HepG2 (cell line): Measurements from ENCODE around the gene OST4. TPM values are rescaled to one million over a fixed set of nuclear protein-coding genes. Genes with fewer than 3 reads are reported as not detected.

ENCODE experiments used
- ATAC-seq: fragments of 200-7000 bp; cut with Tn5 transposase; 3 replicates; pipeline ENCODE4 v1.9.1; 2020; ENCODE audit warnings: mild to moderate bottlenecking, moderate library complexity
- BruUV-seq: library from RNA; stranded (reverse); fragments of 400-500 nt; replicated peaks from 2 replicates; lab custom pipeline; 2021; lab: Mats Ljungman, UMichigan
- CTCF ChIA-PET: fragments of 300-600 bp; formaldehyde crosslinking; extraction: SDS; loops from one replicate; lab custom pipeline; 2021; ENCODE audit warnings: low total read pairs, inconsistent platforms, low intra/inter-chr PET ratio; lab: Yijun Ruan, JAX
- POLR2A ChIA-PET: fragments of 350-600 bp; sonication (Branson Sonifier 250); formaldehyde crosslinking; loops from one replicate; lab custom pipeline; 2020; ENCODE audit warnings: antibody characterized with exemption, inconsistent platforms; lab: Yijun Ruan, JAX
- DNase-seq: peaks from one replicate; pipeline ENCODE4 v3.0.0-alpha.2; 2015; ENCODE audit warnings: low spot score
- FAIRE-seq: peaks from 3 replicates; lab custom pipeline; 2011; peaks lifted over from hg19 to GRCh38; lab: Jason Lieb, UNC
- H2AFZ ChIP-seq: one replicate; pipeline ENCODE4 v1.6.1; 2011; ENCODE audit warnings: low read length, inconsistent platforms
- H3K27ac ChIP-seq: fragments of 300-600 bp; 3 replicates; pipeline ENCODE4 v1.8.0; 2011; ENCODE audit warnings: mixed run types, mild to moderate bottlenecking, mixed read lengths, low read length, inconsistent platforms; ENCODE audit not compliant: insufficient read depth; ENCODE audit errors: extremely low read length
- H3K27me3 ChIP-seq, 2 experiments: fragments of 200-600 bp in 1 of 2; 2 replicates in 1 of 2; 3 replicates in 1 of 2; pipeline versions ENCODE4 v1.6.0 to v1.8.0; 2011; ENCODE audit warnings: low read length in 2 of 2, mild to moderate bottlenecking in 2 of 2, moderate library complexity in 2 of 2, inconsistent platforms in 1 of 2; ENCODE audit not compliant: insufficient read depth in 2 of 2, control insufficient read depth in 1 of 2
- H3K36me3 ChIP-seq, 2 experiments: fragments of 200-600 bp in 1 of 2; replicated peaks in 1 of 2; 2 replicates in 1 of 2; 3 replicates in 1 of 2; pipeline versions ENCODE4 v1.5.1 to v1.8.0; 2011; ENCODE audit warnings: low read length in 2 of 2, inconsistent platforms in 1 of 2; ENCODE audit not compliant: insufficient read depth in 2 of 2, control insufficient read depth in 1 of 2
- H3K4me1 ChIP-seq: 2 replicates; pipeline ENCODE4 v1.5.1; 2012; ENCODE audit warnings: low read length, inconsistent platforms; ENCODE audit not compliant: insufficient read depth
- H3K4me2 ChIP-seq: 2 replicates; pipeline ENCODE4 v1.6.0; 2011; ENCODE audit warnings: low read depth, low read length, inconsistent platforms
- H3K4me3 ChIP-seq, 3 experiments: fragments of 200-600 bp in 1 of 3; sonication (generic), shearing (Covaris generic) in 1 of 3; replicated peaks in 1 of 3; 2 replicates each; pipeline ENCODE4 v1.5.1; 2011 to 2016; ENCODE audit warnings: low read length in 3 of 3, inconsistent platforms in 2 of 3, low read depth in 2 of 3, mild to moderate bottlenecking in 2 of 3, control low read depth in 1 of 3, mixed read lengths in 1 of 3; ENCODE audit not compliant: insufficient read depth in 1 of 3
- H3K79me2 ChIP-seq: one replicate; pipeline ENCODE4 v1.6.1; 2011; ENCODE audit warnings: low read length, inconsistent platforms; ENCODE audit not compliant: insufficient read depth
- H3K9ac ChIP-seq: 2 replicates; pipeline ENCODE4 v1.6.0; 2011; ENCODE audit warnings: mild to moderate bottlenecking, low read depth, low read length, inconsistent platforms; ENCODE audit not compliant: insufficient read depth
- H3K9me3 ChIP-seq: 2 replicates; pipeline ENCODE4 v1.5.1; 2012; ENCODE audit warnings: mild to moderate bottlenecking, low read length
- H4K20me1 ChIP-seq: 2 replicates; pipeline ENCODE4 v1.6.0; 2011; ENCODE audit warnings: inconsistent platforms, mild to moderate bottlenecking, low read length, moderate library complexity; ENCODE audit not compliant: insufficient read depth
- ERF ChIP-seq: IDR thresholded peaks from 2 replicates; pipeline ENCODE4 v1.6.1; 2018; ENCODE audit warnings: missing biosample characterization, missing genetic modification reagents
- HOXD1 ChIP-seq: sonication (generic); formaldehyde crosslinking; IDR thresholded peaks from 2 replicates; pipeline ENCODE4 v1.5.0; 2020; ENCODE audit warnings: missing genetic modification reagents
- JUND ChIP-seq: sonication (generic); formaldehyde crosslinking; IDR thresholded peaks from 2 replicates; pipeline ENCODE4 v1.8.0; 2022; ENCODE audit warnings: mild to moderate bottlenecking, missing genetic modification reagents
- MAFG ChIP-seq: sonication (generic); formaldehyde crosslinking; IDR thresholded peaks from 2 replicates; pipeline ENCODE4 v1.5.1; 2020; ENCODE audit warnings: mild to moderate bottlenecking, missing genetic modification reagents
- POLR2AphosphoS5 ChIP-seq: IDR thresholded peaks from 2 replicates; pipeline ENCODE4 v1.6.1; 2012; ENCODE audit warnings: low read depth, low read length
- PTBP1 ChIP-seq: fragments of 200-400 bp; formaldehyde crosslinking; IDR thresholded peaks from 2 replicates; pipeline ENCODE4 v1.6.1; 2018; ENCODE audit warnings: low read length, low read depth; ENCODE audit not compliant: poor library complexity, severe bottlenecking
- STAG1 ChIP-seq: sonication (generic); formaldehyde crosslinking; IDR thresholded peaks from 2 replicates; pipeline ENCODE4 v1.4.0; 2020; ENCODE audit warnings: missing genetic modification reagents
- TOPORS ChIP-seq: sonication (generic); formaldehyde crosslinking; IDR thresholded peaks from 2 replicates; pipeline ENCODE4 v1.8.0; 2023; ENCODE audit warnings: mild to moderate bottlenecking, missing genetic modification reagents
- ZFP36L2 ChIP-seq: sonication (generic); formaldehyde crosslinking; IDR thresholded peaks from 2 replicates; pipeline ENCODE4 v1.4.0; 2020; ENCODE audit warnings: missing genetic modification reagents
- ZFP62 ChIP-seq: sonication (generic); formaldehyde crosslinking; IDR thresholded peaks from 2 replicates; pipeline ENCODE4 v1.4.0; 2020; ENCODE audit warnings: missing genetic modification reagents
- ZNF546 ChIP-seq: sonication (generic); formaldehyde crosslinking; conservative IDR thresholded peaks from 2 replicates; pipeline ENCODE4 v1.8.1; 2023; ENCODE audit warnings: mild to moderate bottlenecking, missing genetic modification reagents
- ZNF556 ChIP-seq: sonication (generic); formaldehyde crosslinking; IDR thresholded peaks from 2 replicates; pipeline ENCODE4 v1.4.0; 2020; ENCODE audit warnings: mild to moderate bottlenecking, missing genetic modification reagents, borderline replicate concordance
- ZNF713 ChIP-seq: sonication (generic); formaldehyde crosslinking; IDR thresholded peaks from 2 replicates; pipeline ENCODE4 v1.4.0; 2020; ENCODE audit warnings: mild to moderate bottlenecking, missing genetic modification reagents
- ZNF761 ChIP-seq: sonication (generic); formaldehyde crosslinking; conservative IDR thresholded peaks from 2 replicates; pipeline ENCODE4 v1.4.0; 2020; ENCODE audit warnings: mild to moderate bottlenecking, missing genetic modification reagents
- ZNF773 ChIP-seq: sonication (generic); formaldehyde crosslinking; IDR thresholded peaks from 2 replicates; pipeline ENCODE4 v1.4.0; 2020; ENCODE audit warnings: missing genetic modification reagents, borderline replicate concordance
- WGBS: methylation state at CpG from one replicate; pipeline ENCODE4 v1.1.6; 2017; ENCODE audit warnings: low lambda C conversion rate; 5-methylcytosine and 5-hydroxymethylcytosine counted together
- in situ Hi-C: cut with HindIII; loops from 2 replicates; pipeline ENCODE4 v1.10.0; 2017; ENCODE audit warnings: low pct_unique_long_range_greater_than_20kb; ENCODE audit not compliant: extremely low pct_ligation_motif_present
- intact Hi-C: fragments of 100-400 bp; cut with micrococcal nuclease; formaldehyde crosslinking; loops from one replicate; pipeline ENCODE4 v1.10.0; 2022; ENCODE audit not compliant: unreplicated experiment
- polyA plus RNA-seq, 8 experiments: library from polyadenylated mRNA; depleted of rRNA in 3 of 8; stranded (reverse) in 7 of 8; unstranded in 1 of 8; fragments of >200 nt; fragmentation: Illumina TruSeq in 4 of 8; extraction: Trizol in 4 of 8; gene quantifications; 2 replicates each; pipeline versions ENCODE4 v1.2.1 to v1.2.3, GENCODE V29; 2011 to 2016; ENCODE audit warnings: low read depth in 4 of 8, missing spikeins in 1 of 8, mixed read lengths in 1 of 8; ENCODE audit not compliant: insufficient read depth in 1 of 8
- total RNA-seq, 5 experiments: library from RNA; depleted of rRNA; stranded (reverse); fragments of >200 nt; fragmentation: Illumina TruSeq; extraction: Trizol; gene quantifications; 2 replicates each; pipeline ENCODE4 v1.2.3, GENCODE V29; 2016; ENCODE audit warnings: low read depth in 1 of 5
- TF ChIP-seq, protein P1 (sequence below): sonication (generic); formaldehyde crosslinking; IDR thresholded peaks from 2 replicates; pipeline ENCODE4 v1.4.0; 2020; ENCODE audit warnings: missing genetic modification reagents, borderline replicate concordance
- TF ChIP-seq, protein P2 (sequence below): sonication (generic); formaldehyde crosslinking; IDR thresholded peaks from 2 replicates; pipeline ENCODE4 v1.5.1; 2020; ENCODE audit warnings: missing genetic modification reagents, mild to moderate bottlenecking, borderline replicate concordance
- TF ChIP-seq, protein P3 (sequence below): sonication (generic); formaldehyde crosslinking; IDR thresholded peaks from 2 replicates; pipeline ENCODE4 v1.8.1; 2023; ENCODE audit warnings: mild to moderate bottlenecking, inconsistent platforms, moderate library complexity, missing genetic modification reagents, borderline replicate concordance

OST4 gene
- total and polyA plus RNA-seq, 2 of the 13 experiments (the other 11 are each of a cell fraction or from before 2014, with no cell fraction given) = 498 to 584 TPM

DNA sequence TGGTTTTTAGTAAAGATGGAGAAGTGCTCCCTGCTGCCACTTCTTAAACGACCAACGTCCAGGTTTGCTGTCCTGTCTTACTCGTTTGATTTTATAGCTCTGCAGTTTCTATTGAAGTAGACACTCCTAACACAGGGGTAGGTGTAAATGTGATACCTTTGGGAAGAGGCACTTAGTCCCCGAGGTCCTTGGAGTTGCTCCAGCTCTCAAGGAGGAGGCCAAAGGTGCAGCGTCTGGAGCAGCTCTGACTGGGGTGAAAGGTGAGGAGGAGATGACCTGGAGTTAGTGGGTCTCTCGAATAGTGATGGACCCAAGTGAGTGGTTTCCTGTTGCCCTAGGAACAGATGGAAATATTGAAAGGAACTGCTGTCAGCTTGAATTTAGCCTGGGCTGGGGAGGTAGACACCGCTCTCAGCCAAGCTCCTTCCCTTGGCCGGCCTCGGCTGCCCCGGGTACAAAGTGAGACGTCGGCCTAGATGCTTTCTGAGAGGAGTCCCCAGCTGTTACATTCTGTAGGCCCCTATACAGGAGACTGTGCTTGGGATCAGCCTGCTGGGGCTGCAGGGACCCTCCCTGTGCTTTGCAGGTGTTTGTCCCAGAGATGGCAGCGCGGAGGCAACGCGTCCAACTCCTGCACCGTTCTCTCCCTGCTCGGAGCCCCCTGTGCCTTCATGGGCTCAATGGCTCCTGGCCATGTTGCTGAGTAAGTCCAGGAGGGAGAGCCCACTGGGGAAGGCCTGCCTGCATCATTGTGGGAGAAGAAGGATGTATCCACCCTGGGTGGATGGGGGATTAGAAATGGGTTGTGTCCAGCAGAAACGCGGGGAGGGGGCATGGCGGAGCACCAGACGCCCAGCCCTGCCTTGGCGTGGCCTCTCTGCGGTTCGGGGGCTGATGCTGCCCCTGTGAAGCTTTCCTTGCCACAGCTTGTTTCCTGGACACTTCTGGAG is 20.6 kb upstream of the OST4 start:
- intact Hi-C loops = loop anchor here (5.0 kb wide), 1 partner anchor 305 kb away; the partner anchor contains the start of gene CENPA
- no peak for DNase-seq
- Histone ChIP-seq H3K79me2 (peaks cover 60% of the 10 kb centered on the region), H3K4me1 (peaks cover 95% of the 10 kb centered on the region), H3K36me3 (peaks cover 0 to 16% of the 10 kb centered on the region in 2 experiments; a peak in 4 of 5 replicates), H3K4me2 (peak overlapping the region; percentile 96), H3K9ac (peak overlapping the region; percentile 79), H3K4me3 (peak overlapping the region in 1 of 3 experiments; percentile 59; a peak in 2 of 6 replicates), H3K27me3 (no peaks in the 10 kb centered on the region), H4K20me1 (no peaks in the 10 kb centered on the region), H2AFZ (no peak overlapping the region), H3K27ac (peak overlapping the region; percentile 97), H3K9me3 (no peaks in the 10 kb centered on the region)
- ATAC-seq = no peak
- no TSS peak for BruUV-seq
- in situ Hi-C loops = no loop called here
- 84% methylated on average over 23 of the region's 25 CpGs for WGBS
- ChIA-PET POLR2A (interaction anchor here (1.5 to 4.8 kb wide), 6 partner anchors 10 to 120 kb away, joined by 4 to 61 read pairs (median 21); partner anchors contain the start of genes AGBL5, ATRAID, OST4 and SLC5A6), CTCF (no interaction called here)
- FAIRE-seq = no peak
- TF ChIP-seq JUND (CRISPR knock-in tag) (peak; percentile 36; the same call in 1 of the 2 replicates), STAG1 (CRISPR knock-in tag) (0 out of 2 replicates have a peak, but pooled peaks have one; percentile 19), ERF (CRISPR knock-in tag) (0 out of 2 replicates have a peak, but pooled peaks have one; percentile 13), ZNF761 (CRISPR knock-in tag) (peak; percentile 13; the same call in 1 of the 2 replicates), MAFG (CRISPR knock-in tag) (no peak), HOXD1 (CRISPR knock-in tag) (0 out of 2 replicates have a peak, but pooled peaks have one; percentile 6), ZFP62 (CRISPR knock-in tag) (no peak), ZFP36L2 (no peak), TOPORS (CRISPR knock-in tag) (no peak), ZNF556 (CRISPR knock-in tag) (0 out of 2 replicates have a peak, but pooled peaks have one; percentile 8), ZNF546 (CRISPR knock-in tag) (peak; percentile 29; the same call in 1 of the 2 replicates), POLR2AphosphoS5 (peak; percentile 36; the same call in 1 of the 2 replicates), ZNF713 (CRISPR knock-in tag) (no peak), PTBP1 (no peak), ZNF773 (CRISPR knock-in tag) (no peak)
- TF ChIP-seq, protein P1, sequence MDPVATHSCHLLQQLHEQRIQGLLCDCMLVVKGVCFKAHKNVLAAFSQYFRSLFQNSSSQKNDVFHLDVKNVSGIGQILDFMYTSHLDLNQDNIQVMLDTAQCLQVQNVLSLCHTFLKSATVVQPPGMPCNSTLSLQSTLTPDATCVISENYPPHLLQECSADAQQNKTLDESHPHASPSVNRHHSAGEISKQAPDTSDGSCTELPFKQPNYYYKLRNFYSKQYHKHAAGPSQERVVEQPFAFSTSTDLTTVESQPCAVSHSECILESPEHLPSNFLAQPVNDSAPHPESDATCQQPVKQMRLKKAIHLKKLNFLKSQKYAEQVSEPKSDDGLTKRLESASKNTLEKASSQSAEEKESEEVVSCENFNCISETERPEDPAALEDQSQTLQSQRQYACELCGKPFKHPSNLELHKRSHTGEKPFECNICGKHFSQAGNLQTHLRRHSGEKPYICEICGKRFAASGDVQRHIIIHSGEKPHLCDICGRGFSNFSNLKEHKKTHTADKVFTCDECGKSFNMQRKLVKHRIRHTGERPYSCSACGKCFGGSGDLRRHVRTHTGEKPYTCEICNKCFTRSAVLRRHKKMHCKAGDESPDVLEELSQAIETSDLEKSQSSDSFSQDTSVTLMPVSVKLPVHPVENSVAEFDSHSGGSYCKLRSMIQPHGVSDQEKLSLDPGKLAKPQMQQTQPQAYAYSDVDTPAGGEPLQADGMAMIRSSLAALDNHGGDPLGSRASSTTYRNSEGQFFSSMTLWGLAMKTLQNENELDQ = no peak
- TF ChIP-seq, protein P2, sequence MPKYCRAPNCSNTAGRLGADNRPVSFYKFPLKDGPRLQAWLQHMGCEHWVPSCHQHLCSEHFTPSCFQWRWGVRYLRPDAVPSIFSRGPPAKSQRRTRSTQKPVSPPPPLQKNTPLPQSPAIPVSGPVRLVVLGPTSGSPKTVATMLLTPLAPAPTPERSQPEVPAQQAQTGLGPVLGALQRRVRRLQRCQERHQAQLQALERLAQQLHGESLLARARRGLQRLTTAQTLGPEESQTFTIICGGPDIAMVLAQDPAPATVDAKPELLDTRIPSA = peak; percentile 71; the same call in 1 of the 2 replicates
- TF ChIP-seq, protein P3, sequence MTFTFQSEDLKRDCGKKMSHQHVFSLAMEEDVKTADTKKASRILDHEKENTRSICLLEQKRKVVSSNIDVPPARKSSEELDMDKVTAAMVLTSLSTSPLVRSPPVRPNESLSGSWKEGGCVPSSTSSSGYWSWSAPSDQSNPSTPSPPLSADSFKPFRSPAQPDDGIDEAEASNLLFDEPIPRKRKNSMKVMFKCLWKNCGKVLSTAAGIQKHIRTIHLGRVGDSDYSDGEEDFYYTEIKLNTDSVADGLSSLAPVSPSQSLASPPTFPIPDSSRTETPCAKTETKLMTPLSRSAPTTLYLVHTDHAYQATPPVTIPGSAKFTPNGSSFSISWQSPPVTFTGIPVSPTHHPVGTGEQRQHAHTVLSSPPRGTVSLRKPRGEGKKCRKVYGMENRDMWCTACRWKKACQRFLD = no peak
